Stimulated activated CD8-positive, alpha-beta memory T cell treated with anti-CD3 and anti-CD28 coated beads, Interleukin-15, amount 100 ng/mL, for 4 hours (primary cell): ENCODE results near the gene HUS1.
"Not testable (repeated sequence)": the region's sequence is repeated elsewhere in the genome, so short reads cannot be mapped to it uniquely, and the experiment has no call there.

ENCODE experiments used
- DNase-seq, 2 donors: peaks; one replicate each; pipeline ENCODE4 v3.0.0-alpha.2; 2020; ENCODE audit warnings: low read depth in 2 of 2

The HUS1 gene

GRCh38 chr7:47979145-47979831, at the start of gene HUS1:
TSS of gene HUS1 (minus strand) at chr7:47979615. CDS start at chr7:47979519, 96 bp downstream.
- peak; percentile 80 to 83 for DNase-seq

DNA sequence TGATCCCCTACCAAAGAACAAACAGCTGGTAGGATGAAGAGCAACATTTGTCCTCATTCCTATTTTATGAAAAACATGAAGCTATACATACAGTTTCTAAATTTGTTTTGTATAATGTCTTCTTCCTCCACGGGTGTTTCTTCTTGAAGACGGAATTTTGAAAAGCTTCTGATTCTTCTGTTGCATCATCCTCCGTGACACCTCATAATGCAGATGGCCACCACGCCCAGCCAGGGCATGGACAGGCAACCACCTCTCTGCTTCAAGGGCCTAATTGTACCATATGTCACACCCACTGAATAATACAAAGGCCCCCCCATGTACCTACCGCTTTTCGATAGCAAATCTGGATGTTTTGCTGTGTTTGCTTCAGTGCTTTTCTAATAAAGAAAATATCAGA, 49.5 kb upstream of the HUS1 start, which contains the start of gene SUN3:
TSS of gene SUN3 (minus strand) at position 170 of the 400 bp plus-strand sequence. CDS start at position 1, 169 bp downstream.
- DNase-seq, result no peak

DNA sequence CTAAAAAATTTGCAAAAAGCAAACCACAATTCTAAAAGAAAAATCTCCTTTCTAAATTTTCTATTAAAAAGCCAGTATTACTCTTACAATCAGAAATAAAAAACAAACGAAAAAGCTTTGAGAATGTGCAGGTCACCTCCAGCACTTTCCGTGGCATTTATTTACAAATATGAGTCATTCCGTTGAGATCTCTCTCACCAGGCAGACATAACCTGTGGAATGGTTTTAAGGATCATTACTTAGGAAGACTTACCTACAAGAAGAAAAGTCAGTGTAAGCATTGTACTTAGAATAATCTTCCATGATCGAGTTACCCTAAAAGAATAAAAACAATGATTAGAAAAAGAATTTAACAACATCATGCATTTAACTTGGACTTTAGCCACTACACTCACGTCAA, 46.2 kb upstream of the HUS1 start:
- no peak for DNase-seq

DNA sequence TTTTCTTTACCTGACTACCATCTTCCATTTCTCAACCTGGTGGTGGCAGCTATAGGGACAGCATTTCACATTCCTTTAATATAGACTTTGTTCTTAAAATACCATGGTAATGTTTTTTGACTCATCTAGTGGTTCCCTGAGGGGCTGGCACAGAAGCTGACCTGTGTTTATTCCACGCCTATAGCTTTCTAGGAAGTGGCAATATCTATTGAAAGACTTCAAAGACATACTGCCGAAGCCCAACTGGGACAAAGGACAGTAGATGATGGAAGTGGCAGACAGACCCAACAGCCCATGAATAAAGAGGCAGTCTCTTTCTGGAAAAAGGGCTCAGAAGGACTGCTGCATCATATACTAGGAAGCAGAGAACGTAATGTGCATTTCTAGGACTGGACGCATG, 38.3 kb upstream of the HUS1 start:
- DNase-seq, result no peak

DNA sequence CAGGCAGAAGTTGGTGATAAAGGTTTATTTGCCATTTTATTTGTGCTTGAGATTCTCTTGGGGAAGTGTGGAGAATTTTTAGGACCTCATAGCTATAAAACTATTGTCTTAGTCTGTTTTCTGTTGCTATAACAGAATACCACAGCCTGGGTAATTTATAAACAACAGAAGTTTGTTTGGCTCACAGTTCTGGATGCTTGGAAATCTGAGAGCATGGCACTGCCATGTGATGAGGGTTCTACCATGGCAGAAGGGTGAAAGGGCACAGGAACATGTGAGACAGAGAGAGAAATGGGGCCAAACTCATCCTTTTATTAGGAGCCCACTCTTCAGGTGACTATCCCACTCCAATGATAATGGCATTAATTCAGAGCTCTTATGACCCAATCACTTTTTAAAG, 37.2 kb upstream of the HUS1 start:
- DNase-seq, result no peak

GRCh38 chr7:48011951-48012350, 32.5 kb upstream of the HUS1 start:
- DNase-seq, result no peak

DNA sequence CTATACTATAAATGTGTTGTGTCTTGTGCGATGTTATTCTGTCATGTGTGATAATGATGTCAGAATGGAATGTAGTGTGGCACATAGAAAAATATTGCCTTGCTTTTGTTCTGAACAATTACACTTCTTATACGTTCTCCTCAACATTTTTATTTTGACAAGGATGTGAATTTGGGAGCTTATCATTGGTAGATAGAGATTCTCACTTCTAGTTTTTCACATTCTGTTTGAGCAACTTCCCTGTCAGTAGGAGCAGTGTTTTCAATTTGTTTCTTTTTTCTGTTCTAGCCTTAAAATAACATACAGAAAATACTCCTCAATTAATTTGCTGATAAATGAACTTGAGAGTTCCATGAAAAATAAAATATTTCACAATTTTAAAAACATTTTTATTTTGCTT, 31.9 kb upstream of the HUS1 start:
- no peak for DNase-seq

DNA sequence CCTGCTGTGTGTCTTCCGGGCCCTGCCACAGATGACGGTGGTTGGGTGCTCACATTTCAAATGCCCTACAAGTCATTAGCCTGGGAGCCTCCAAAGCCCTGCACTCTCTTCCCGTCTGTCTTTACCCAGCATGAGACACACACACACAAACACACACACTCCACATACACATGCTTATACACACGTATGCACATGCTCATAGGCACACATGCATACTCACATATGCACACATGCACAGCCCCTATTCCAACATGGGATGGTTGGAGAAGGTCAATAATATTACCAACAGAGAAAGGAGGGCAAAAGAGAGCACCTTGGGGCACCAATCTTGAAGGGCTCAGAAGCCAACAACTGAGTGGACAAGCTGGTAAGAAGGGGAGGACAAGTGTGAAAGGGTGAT, 30.5 kb upstream of the HUS1 start:
- DNase-seq, result no peak

DNA sequence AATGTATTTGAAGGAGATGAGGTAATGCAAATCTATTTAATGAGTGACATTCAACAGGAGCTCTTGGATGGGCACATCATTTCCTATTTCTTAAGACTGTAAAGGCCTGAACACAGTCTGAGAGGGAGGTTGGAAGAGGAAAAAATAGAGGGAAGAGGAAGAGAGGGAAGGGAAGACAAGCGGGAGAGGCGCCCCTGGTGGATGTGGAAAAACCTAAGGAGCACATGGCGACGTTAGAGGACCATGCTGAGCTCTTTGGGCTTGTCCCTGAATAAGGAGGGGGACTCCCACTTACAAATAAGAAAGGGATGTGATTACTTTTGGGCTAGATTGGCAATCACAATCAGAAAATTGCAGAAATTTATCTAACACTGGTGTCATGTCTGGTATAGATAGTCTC, 29.8 kb upstream of the HUS1 start:
- DNase-seq, result no peak

DNA sequence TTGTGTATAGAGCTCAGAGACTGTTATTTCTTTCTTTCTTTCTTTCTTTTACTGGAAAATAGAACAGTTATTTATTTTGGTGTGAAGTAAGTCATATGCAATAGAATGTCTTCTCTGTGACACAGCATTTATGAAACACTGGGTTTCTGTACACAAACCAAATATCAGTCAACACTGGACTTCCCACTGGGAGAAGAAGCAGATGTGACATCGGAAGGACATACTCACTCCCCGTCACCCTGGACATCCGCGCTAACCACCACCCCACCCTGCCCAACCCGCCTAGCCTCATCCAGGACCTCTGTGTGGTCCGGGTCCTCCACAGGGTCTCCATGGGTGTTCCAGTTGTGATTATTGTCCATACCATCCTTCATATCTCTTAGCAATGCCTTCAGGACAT, 27.5 kb upstream of the HUS1 start:
- no peak for DNase-seq

GRCh38 chr7:48004638-48005037, 25.2 kb upstream of the HUS1 start:
- no peak for DNase-seq

GRCh38 chr7:48004032-48004431, 24.6 kb upstream of the HUS1 start:
- DNase-seq, result no peak

DNA sequence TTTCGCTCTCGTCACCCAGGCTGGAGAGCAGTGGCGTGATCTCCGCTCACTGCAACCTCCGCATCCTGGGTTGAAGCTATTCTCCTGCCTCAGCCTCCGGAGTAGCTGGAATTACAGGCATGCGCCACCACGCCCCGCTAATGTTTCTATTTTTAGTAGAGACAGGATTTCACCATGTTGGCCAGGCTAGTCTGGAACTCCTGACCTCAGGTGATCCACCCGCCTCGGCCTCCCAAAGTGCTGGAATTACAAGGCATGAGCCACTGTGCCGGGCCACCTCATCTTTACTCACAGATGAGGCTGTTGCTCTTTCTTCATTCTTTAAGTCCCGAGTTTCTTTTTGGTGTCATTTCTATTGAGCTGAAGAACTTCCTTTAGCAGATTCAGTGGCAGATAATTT, 20.7 kb upstream of the HUS1 start:
- not testable (repeated sequence) for DNase-seq

GRCh38 chr7:47999413-47999812, 20.0 kb upstream of the HUS1 start:
- DNase-seq, result no peak

DNA sequence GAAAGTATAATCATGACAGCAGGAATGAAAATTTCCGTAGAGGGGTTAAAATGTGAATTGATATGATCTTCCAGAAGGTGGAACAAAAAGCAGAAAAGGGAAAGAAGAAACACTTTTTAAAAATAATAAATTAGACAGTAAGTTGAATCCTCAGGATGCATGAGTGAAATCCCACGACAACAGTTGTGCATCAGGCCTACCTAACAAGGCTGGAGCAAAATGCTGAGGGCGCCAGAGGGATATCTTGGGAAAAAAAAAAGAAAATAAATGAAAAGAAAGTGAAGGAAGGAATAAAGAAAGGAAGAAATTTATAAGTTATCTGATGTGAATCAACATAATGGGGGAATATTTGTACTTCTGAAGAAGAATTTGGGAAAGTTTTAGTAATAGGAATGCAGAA, 13.0 kb upstream of the HUS1 start:
- DNase-seq, result no peak

- DNase-seq, result peak; percentile 74
These were observed 12.4 kb upstream of the HUS1 start for GRCh38 chr7:47991741-47992311.

DNA sequence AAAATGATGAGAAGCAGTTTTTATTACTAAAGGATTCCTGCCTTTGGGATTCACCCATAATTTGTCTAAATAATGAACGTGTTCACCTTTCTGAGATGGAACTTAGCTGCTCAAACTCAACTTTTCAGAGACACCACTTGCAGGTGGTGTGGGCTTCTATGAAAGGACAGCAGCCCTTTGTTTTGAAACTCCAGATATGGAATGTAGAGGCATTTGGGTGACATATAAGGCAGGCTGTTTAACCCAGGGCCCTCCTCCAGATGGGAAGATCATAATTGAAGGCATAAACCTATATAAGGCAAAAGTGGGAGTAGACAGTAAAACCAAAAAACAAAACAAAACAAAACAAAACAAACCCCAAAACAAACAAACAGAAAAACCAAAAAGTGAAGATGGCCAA, 11.9 kb upstream of the HUS1 start:
- DNase-seq, result no peak

GRCh38 chr7:47990592-47990991, 11.2 kb upstream of the HUS1 start:
- no peak for DNase-seq

GRCh38 chr7:47989607-47990400, 10.4 kb upstream of the HUS1 start:
- not testable (repeated sequence) for DNase-seq

- DNase-seq, result no peak
These were observed 9.3 kb upstream of the HUS1 start for GRCh38 chr7:47988496-47989386.

- DNase-seq, result no peak
These were observed 3.2 kb upstream of the HUS1 start for GRCh38 chr7:47982610-47983009.

DNA sequence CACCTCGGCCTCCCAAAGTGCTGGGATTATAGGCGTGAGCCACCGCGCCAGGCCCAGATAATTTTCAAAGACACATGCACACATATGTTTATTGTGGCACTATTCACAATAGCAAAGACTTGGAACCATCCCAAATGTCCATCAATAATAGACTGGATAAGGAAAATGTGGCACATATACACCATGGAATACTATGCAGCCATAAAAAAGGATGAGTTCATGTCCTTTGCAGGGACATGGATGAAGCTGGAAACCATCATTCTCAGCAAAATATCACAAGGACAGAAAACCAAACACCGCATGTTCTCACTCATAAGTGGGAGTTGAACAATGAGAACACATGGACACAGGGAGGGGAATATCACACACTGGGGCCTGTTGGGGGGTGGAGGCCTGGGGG, 1.2 kb upstream of the HUS1 start:
- DNase-seq, result not testable (repeated sequence)
